Measurements from ENCODE around the gene TMEM86A.

TMEM86A gene

DNA sequence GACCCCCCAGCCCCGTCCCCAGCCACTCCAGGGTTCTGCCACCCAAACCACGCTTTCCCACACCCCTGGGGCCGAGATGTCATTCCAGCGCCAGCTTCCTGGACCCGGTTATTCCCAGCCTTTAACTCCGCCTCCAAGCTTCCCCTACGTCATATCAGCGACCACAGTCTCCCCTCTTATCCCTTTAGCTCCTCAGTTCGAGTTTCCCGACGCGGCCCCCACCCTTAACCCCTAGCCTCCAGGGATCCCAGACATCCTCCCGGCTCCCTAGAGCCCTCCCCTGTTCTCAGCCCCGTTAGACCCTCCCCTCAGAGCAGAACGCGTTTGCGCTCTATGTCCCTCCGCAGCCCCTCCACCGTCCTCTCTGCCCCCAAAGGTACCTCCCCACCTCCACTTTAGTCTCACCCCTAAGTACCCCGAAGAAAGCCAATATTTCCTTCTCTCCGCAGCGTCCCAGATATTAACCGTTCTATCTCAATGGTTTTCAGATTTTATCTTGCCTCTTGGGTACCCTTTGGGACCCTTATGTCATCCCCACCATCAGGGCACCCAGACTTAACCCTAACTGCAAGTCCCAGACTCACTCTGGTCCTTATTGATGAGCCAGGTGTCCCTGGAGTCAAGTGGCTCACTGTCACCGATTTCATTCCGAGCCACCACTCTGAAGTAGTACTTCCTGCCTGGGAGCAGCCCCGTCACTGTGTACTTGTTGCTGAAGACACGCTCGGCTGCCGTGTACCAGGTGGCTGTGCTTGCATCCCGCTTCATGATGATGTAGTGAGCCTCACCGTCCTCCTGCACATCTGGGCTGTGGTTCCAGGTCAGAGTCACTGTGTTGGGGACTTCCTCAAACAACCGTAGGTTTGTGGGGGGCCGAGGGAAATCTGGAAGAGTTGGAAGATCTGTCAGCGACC lies 8.0 kb downstream of the TMEM86A start:
- no peaks in the 10 kb centered on the region for H3K36me3 Mint-ChIP-seq
- peak; percentile 76 for ATAC-seq
- H3K9me3 Mint-ChIP-seq, result no peaks in the 10 kb centered on the region
- DNase-seq (ENCODE audit: low spot score in 2 of 2), result no peak
- H3K27ac Mint-ChIP-seq, result peak overlapping the region; percentile 89
- peak overlapping the region; percentile 79 for H3K4me3 Mint-ChIP-seq
- H3K4me1 Mint-ChIP-seq, result peaks cover 27% of the 10 kb centered on the region

DNA sequence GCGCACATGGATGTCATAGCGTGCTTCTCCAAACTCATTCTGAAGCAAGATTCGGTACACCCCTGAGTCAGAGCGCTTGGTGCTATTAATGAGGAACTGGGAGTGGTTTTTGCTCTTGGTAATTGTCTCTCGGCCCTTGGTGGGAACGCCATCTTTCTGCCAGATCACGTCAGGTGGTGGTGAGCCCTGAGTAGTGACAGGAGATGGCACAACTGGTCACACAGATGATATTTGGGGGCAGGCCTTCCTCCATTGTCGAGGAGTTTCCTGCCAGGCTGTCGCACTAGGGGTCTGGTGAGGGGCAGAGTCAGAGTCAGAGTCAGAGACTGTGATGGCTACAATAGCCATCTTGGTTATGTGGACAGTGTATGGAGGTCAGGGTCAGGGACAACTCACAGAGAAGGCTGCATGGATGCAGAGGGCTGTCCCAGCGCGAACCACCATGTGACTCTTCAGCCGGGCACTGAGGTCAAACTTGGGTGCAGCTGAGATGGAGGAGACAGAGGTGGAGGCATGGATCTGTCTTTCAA lies 9.3 kb downstream of the TMEM86A start:
- H3K36me3 Mint-ChIP-seq, result no peaks in the 10 kb centered on the region
- ATAC-seq (no peak), DNase-seq (ENCODE audit: low spot score in 2 of 2) (no peak)
- no peaks in the 10 kb centered on the region for H3K9me3 Mint-ChIP-seq
- peaks cover 27% of the 10 kb centered on the region for H3K4me1 Mint-ChIP-seq
- H3K27ac Mint-ChIP-seq, result no peak overlapping the region
- H3K4me3 Mint-ChIP-seq, result no peak overlapping the region

GRCh38 chr11:18709414-18709813 lies 10.8 kb downstream of the TMEM86A start:
- no peak for DNase-seq (ENCODE audit: low spot score in 2 of 2)
- H3K27ac Mint-ChIP-seq, result no peak overlapping the region

DNA sequence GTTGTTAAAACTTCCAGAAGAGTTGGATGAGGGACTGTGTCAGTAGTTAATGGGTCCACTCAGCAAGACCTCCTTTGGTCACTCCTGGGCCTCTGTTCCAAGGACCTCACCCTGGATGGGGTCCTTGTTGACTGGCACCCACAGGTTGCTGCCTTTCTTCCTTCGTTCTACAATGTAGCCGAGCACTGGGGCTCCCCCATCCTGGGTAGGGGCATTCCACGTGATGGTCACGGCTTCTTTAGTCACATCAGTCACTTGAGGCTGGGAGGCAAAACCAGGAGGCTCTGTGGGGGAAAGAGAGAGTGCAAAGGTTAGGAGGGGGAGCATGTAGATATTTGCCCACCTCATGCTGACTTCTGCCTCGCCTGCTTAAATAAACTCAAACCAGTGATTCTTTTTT lies 12.0 kb downstream of the TMEM86A start:
- no peaks in the 10 kb centered on the region for H3K36me3 Mint-ChIP-seq
- peaks cover 13% of the 10 kb centered on the region for H3K4me1 Mint-ChIP-seq
- DNase-seq (ENCODE audit: low spot score in 2 of 2), result no peak
- H3K9me3 Mint-ChIP-seq, result no peaks in the 10 kb centered on the region
- H3K27ac Mint-ChIP-seq, result peak overlapping the region; percentile 7
- H3K4me3 Mint-ChIP-seq, result no peak overlapping the region
- ATAC-seq, result peak; percentile 27

More at GRCh38 chr11:18709414-18709813, 10.8 kb downstream of the TMEM86A start:
- Mint-ChIP-seq H3K36me3 (no peaks in the 10 kb centered on the region), H3K4me1 (peaks cover 24% of the 10 kb centered on the region), H3K4me3 (no peak overlapping the region), H3K9me3 (no peaks in the 10 kb centered on the region)
- ATAC-seq, result no peak

DNA sequence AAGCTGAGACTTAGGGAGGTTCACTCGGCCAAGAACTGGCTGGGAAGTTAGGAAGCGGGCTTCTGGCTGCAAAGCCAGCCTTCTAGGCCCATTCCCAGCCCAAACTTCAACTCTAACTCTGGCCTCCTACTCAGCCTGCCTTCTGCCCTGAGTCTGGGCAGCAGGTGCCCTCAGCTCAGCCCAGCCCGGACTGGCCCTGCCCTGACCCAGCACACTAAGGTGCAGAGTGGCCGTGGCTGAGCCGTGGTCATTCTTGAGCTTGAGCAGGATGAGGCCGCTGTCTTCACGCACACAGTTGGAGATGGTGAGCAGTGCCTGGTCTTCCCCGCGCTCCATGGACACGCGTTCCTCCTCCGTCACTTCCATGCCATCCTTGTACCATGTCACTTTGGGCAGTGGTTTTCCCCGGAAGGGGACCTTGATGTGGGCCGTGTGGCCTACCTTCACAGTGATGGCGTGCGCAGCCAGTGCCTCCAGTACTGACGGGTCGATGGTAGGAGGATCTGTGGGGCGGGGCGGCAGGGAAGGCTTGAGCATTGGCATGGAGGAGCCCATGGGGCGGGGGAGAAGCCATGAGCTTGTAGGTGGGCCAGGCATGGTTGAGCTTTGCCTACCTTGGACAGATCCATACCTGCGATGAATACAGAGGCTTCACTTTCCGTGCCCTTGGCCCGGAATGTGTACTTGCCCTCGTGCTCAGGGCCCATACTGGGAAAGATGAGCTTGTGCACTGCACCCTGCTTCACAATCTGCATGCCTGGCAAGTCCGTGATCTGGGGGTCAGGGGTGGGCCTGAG lies 15.3 kb downstream of the TMEM86A start:
- ATAC-seq, result no peak
- no peaks in the 10 kb centered on the region for H3K9me3 Mint-ChIP-seq
- no peak overlapping the region for H3K27ac Mint-ChIP-seq
- no peaks in the 10 kb centered on the region for H3K36me3 Mint-ChIP-seq
- H3K4me3 Mint-ChIP-seq, result no peak overlapping the region
- no peaks in the 10 kb centered on the region for H3K4me1 Mint-ChIP-seq
- DNase-seq (ENCODE audit: low spot score in 2 of 2), result no peak

GRCh38 chr11:18714443-18714780 lies 15.8 kb downstream of the TMEM86A start:
- Mint-ChIP-seq H3K4me3 (no peak overlapping the region), H3K27ac (no peak overlapping the region), H3K9me3 (no peaks in the 10 kb centered on the region), H3K36me3 (no peaks in the 10 kb centered on the region), H3K4me1 (no peaks in the 10 kb centered on the region)
- DNase-seq (ENCODE audit: low spot score in 2 of 2), result no peak
- ATAC-seq, result no peak

DNA sequence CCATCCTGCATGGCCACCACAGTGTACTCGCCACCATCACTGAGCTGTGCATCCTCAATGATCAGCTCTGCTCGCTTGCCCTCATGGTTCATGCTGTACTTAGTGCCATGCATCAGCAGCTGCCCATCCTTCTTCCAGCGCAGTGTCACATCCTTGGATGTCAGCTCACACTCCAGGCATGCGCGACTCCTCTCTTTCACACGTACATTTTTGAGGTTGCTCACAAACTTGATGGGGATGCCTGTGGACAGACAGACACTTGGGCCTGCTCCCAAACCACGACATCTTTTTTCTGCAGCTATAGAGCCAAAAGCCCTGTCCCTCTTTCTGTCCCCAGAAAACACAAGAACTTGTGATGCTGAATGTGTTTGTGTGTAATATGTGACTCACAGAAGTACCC lies 16.9 kb downstream of the TMEM86A start:
- Mint-ChIP-seq H3K27ac (no peak overlapping the region), H3K36me3 (no peaks in the 10 kb centered on the region), H3K4me3 (no peak overlapping the region), H3K9me3 (no peaks in the 10 kb centered on the region), H3K4me1 (peaks cover 9% of the 10 kb centered on the region)
- no peak for DNase-seq (ENCODE audit: low spot score in 2 of 2)
- ATAC-seq, result no peak

GRCh38 chr11:18720091-18720807 lies 21.7 kb downstream of the TMEM86A start:
- H3K27ac Mint-ChIP-seq, result no peak overlapping the region

DNA sequence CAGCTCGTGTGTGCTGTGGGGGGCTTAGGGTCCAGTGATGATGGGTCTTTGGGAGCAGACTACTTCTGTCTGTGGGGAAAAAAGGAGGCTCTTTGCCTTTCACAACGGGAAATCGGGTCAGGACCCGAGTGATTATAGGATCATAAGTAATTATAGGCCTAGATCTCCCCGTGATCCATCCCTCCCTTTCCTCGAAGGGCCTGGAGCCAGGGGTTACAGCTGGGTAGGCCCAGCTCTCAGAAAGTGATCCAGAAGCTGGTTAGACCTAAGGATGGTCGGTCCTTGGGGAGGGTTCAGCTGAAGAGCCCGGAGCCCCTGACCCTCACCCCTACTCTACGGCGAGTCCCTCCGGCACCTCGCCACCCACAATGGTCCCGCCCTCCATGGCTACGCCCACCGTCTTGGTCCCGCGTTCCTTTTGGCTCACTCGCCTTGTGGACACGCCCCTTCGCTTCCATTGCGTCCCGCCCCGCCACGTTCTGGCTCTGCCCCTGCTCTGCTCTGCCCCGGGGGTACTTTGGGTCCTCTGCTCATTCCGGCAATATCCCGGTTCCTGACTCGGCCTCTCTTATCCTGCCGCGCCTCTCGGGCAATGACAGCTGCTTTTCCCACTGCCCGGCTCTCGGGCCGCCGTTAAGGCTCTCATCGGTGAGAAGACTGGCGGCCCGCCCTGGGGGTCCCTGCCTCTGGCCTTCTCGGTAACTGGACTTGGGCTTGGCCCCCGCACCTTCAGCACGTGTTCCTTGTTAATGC lies 22.4 kb downstream of the TMEM86A start:
- peaks cover 25% of the 10 kb centered on the region for H3K4me1 Mint-ChIP-seq
- no peaks in the 10 kb centered on the region for H3K36me3 Mint-ChIP-seq
- H3K27ac Mint-ChIP-seq, result peak overlapping the region; percentile 58
- no peaks in the 10 kb centered on the region for H3K9me3 Mint-ChIP-seq
- ATAC-seq (peak; percentile 89), DNase-seq (ENCODE audit: low spot score in 2 of 2) (peak; percentile 70 to 89)
- peak overlapping the region; percentile 89 for H3K4me3 Mint-ChIP-seq

More at GRCh38 chr11:18720091-18720807, 21.7 kb downstream of the TMEM86A start:
- H3K4me1 Mint-ChIP-seq, result peaks cover 25% of the 10 kb centered on the region
- H3K4me3 Mint-ChIP-seq, result peak overlapping the region; percentile 89
- H3K36me3 Mint-ChIP-seq, result no peaks in the 10 kb centered on the region
- DNase-seq (ENCODE audit: low spot score in 2 of 2) (no peak), ATAC-seq (no peak)
- no peaks in the 10 kb centered on the region for H3K9me3 Mint-ChIP-seq

GRCh38 chr11:18721561-18722292 lies 23.1 kb downstream of the TMEM86A start:
- H3K4me3 Mint-ChIP-seq, result peak overlapping the region; percentile 89
- peak; percentile 38 to 83 for DNase-seq (ENCODE audit: low spot score in 2 of 2)
- ATAC-seq, result peak; percentile 81
- H3K4me1 Mint-ChIP-seq, result peaks cover 25% of the 10 kb centered on the region
- H3K27ac Mint-ChIP-seq, result peak overlapping the region; percentile 58
- H3K9me3 Mint-ChIP-seq, result no peaks in the 10 kb centered on the region
- no peaks in the 10 kb centered on the region for H3K36me3 Mint-ChIP-seq

GRCh38 chr11:18722293-18722637 lies 23.7 kb downstream of the TMEM86A start:
- Mint-ChIP-seq H3K4me3 (peak overlapping the region; percentile 89), H3K4me1 (peaks cover 25% of the 10 kb centered on the region), H3K36me3 (no peaks in the 10 kb centered on the region), H3K9me3 (no peaks in the 10 kb centered on the region), H3K27ac (no peak overlapping the region)
- no peak for DNase-seq (ENCODE audit: low spot score in 2 of 2)
- no peak for ATAC-seq

- H3K27ac Mint-ChIP-seq, result no peak overlapping the region
- DNase-seq (ENCODE audit: low spot score in 2 of 2), result no peak
- H3K36me3 Mint-ChIP-seq, result no peaks in the 10 kb centered on the region
- H3K4me1 Mint-ChIP-seq, result peaks cover 32% of the 10 kb centered on the region
- H3K9me3 Mint-ChIP-seq, result no peaks in the 10 kb centered on the region
- no peak overlapping the region for H3K4me3 Mint-ChIP-seq
- ATAC-seq, result no peak
Observed at GRCh38 chr11:18723991-18724390, 25.4 kb downstream of the TMEM86A start.

DNA sequence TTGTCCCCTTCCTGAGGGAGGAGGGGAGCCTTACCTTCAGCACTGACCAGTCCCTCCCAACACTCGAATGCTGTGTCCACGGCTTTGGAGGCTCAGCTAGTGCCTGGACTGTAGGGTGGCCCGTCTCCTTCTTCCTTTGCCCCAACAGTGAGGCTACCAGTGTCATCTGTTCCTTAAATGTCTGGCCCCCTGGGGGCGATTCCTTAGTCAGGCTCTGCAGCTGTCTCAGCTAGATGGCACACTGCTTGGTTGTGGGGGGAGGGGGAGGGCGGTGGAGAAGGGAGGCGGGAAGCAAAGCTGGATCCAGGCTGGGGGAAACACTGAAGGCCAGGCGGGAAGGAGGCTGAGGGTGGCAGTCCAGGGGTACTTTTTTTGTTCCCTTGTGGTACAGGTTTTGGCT lies 27.5 kb downstream of the TMEM86A start, which contains the start of gene IGSF22:
Gene IGSF22 (minus strand): TSS at position 149 of the 400 bp plus-strand sequence. CDS start 1,952 bp downstream, outside the sequence.
- Mint-ChIP-seq H3K27ac (peak within 1 kb of the TSS; percentile 40), H3K36me3 (no peaks in the 10 kb centered on the region), H3K9me3 (no peaks in the 10 kb centered on the region), H3K4me3 (no peak within 1 kb of the TSS), H3K4me1 (peaks cover 18% of the 10 kb centered on the region)
- no peak for ATAC-seq
- no peak for DNase-seq (ENCODE audit: low spot score in 2 of 2)
